A549 (cell line): ENCODE measurements around the gene ASIC2. TPM values are rescaled to one million over a fixed set of nuclear protein-coding genes. Genes with fewer than 3 reads are reported as not detected.

Source experiments
- ATAC-seq, 2 experiments: fragments of 200-7000 bp in 1 of 2; fragments of >200 bp in 1 of 2; cut with Nextera tagmentation in 1 of 2; cut with Tn5 transposase in 1 of 2; 3 replicates each; pipeline versions ENCODE4 v1.8.0 to v1.9.1; 2018 to 2020; ENCODE audit warnings: mild to moderate bottlenecking in 1 of 2, moderate library complexity in 1 of 2
- CTCF ChIA-PET: fragments of 300-600 bp; sonication (Branson Sonifier 250); formaldehyde crosslinking; extraction: SDS; loops from one replicate; lab custom pipeline; 2021; ENCODE audit warnings: antibody characterized with exemption, inconsistent platforms; lab: Yijun Ruan, JAX
- POLR2A ChIA-PET: fragments of 350-600 bp; formaldehyde crosslinking; extraction: SDS; loops from one replicate; lab custom pipeline; 2021; ENCODE audit warnings: antibody characterized with exemption, inconsistent platforms; lab: Yijun Ruan, JAX
- DNase-seq, 2 experiments: peaks; one replicate each; pipeline versions ENCODE4 v3.0.0 to v3.0.0-alpha.2; 2011 to 2016; ENCODE audit warnings: low read depth in 1 of 2, low spot score in 1 of 2
- FAIRE-seq: peaks from 2 replicates; lab custom pipeline; 2011; peaks lifted over from hg19 to GRCh38; lab: Jason Lieb, UNC
- H3K27ac ChIP-seq, 2 experiments: fragments of >200 bp; sonication (Bioruptor Twin); formaldehyde crosslinking; 3 replicates each; pipeline ENCODE4 v1.5.1; 2016 to 2017
- H3K4me1 ChIP-seq: fragments of >200 bp; sonication (Bioruptor Twin); formaldehyde crosslinking; 3 replicates; pipeline ENCODE4 v1.6.1; 2016
- H3K4me2 ChIP-seq: fragments of >200 bp; sonication (Bioruptor Twin); formaldehyde crosslinking; 3 replicates; pipeline ENCODE4 v1.6.1; 2016
- H3K4me3 ChIP-seq: fragments of >200 bp; sonication (Bioruptor Twin); formaldehyde crosslinking; 3 replicates; pipeline ENCODE4 v1.5.1; 2016
- H3K9me3 ChIP-seq: fragments of >200 bp; sonication (Bioruptor Twin); formaldehyde crosslinking; 3 replicates; pipeline ENCODE4 v1.6.1; 2016
- ATOH8 ChIP-seq: fragments of 250-450 bp; sonication (Bioruptor Pico); IDR thresholded peaks from 2 replicates; pipeline ENCODE4 v1.5.0; 2020; ENCODE audit warnings: low read depth, mild to moderate bottlenecking, moderate library complexity
- BCL3 ChIP-seq: fragments of >200 bp; sonication (Bioruptor Twin); formaldehyde crosslinking; IDR thresholded peaks from 3 replicates; pipeline ENCODE4 v1.6.1; 2016
- CBX2 ChIP-seq: fragments of 200-600 bp; sonication (generic); IDR thresholded peaks from 2 replicates; pipeline ENCODE4 v1.6.1; 2016; ENCODE audit warnings: low read depth, mild to moderate bottlenecking, borderline replicate concordance
- CBX8 ChIP-seq: fragments of 200-600 bp; sonication (generic); IDR thresholded peaks from 2 replicates; pipeline ENCODE4 v1.6.1; 2016
- CHD2 ChIP-seq: fragments of 150-350 bp; IDR thresholded peaks from 2 replicates; pipeline ENCODE4 v1.6.1; 2014; ENCODE audit warnings: low read length; ENCODE audit not compliant: partially characterized antibody
- CHD4 ChIP-seq: fragments of 200-600 bp; sonication (generic); IDR thresholded peaks from 2 replicates; pipeline ENCODE4 v1.6.1; 2016; ENCODE audit warnings: antibody characterized with exemption, mild to moderate bottlenecking, borderline replicate concordance
- HDAC2 ChIP-seq: fragments of 200-600 bp; sonication (generic); IDR thresholded peaks from 2 replicates; pipeline ENCODE4 v1.6.1; 2016
- HES2 ChIP-seq: fragments of >200 bp; sonication (Bioruptor Twin); formaldehyde crosslinking; IDR thresholded peaks from 2 replicates; pipeline ENCODE4 v1.6.1; 2016
- HMGXB4 ChIP-seq: fragments of 250-450 bp; sonication (Bioruptor Pico); IDR thresholded peaks from 2 replicates; pipeline ENCODE4 v1.5.0; 2021; ENCODE audit warnings: mild to moderate bottlenecking, moderate library complexity, borderline replicate concordance
- HOXA7 ChIP-seq: fragments of 250-450 bp; sonication (Bioruptor Pico); IDR thresholded peaks from 2 replicates; pipeline ENCODE4 v1.5.0; 2020; ENCODE audit warnings: mild to moderate bottlenecking, moderate library complexity
- KDM5A ChIP-seq: fragments of 200-600 bp; sonication (generic); IDR thresholded peaks from 2 replicates; pipeline ENCODE4 v1.6.1; 2016; ENCODE audit warnings: antibody characterized with exemption, mild to moderate bottlenecking
- RARB ChIP-seq: fragments of 250-450 bp; sonication (Bioruptor Pico); IDR thresholded peaks from 2 replicates; pipeline ENCODE4 v1.8.0; 2021; ENCODE audit warnings: mild to moderate bottlenecking, moderate library complexity
- RFX5 ChIP-seq: fragments of 450-650 bp; IDR thresholded peaks from 2 replicates; pipeline ENCODE4 v1.7.1; 2014; ENCODE audit warnings: antibody characterized with exemption, mild to moderate bottlenecking, moderate library complexity
- RNF2 ChIP-seq: fragments of 200-600 bp; sonication (generic); IDR thresholded peaks from 2 replicates; pipeline ENCODE4 v1.6.1; 2016; ENCODE audit warnings: low read depth, mild to moderate bottlenecking, antibody characterized with exemption, moderate library complexity, borderline replicate concordance
- USF2 ChIP-seq: fragments of 450-650 bp; IDR thresholded peaks from 2 replicates; pipeline ENCODE4 v1.6.1; 2014; ENCODE audit warnings: antibody characterized with exemption
- ZC3H11A ChIP-seq: fragments of 450-650 bp; IDR thresholded peaks from 2 replicates; pipeline ENCODE4 v1.6.1; 2014; ENCODE audit warnings: antibody characterized with exemption, mild to moderate bottlenecking
- ZNF302 ChIP-seq: fragments of 250-450 bp; sonication (Bioruptor Pico); IDR thresholded peaks from 2 replicates; pipeline ENCODE4 v1.9.0; 2021; ENCODE audit warnings: inconsistent platforms, mild to moderate bottlenecking, moderate library complexity
- ZSCAN20 ChIP-seq: fragments of 250-450 bp; sonication (Bioruptor Pico); IDR thresholded peaks from 2 replicates; pipeline ENCODE4 v1.8.0; 2022; ENCODE audit warnings: mild to moderate bottlenecking, moderate library complexity
- WGBS: methylation state at CpG from one replicate; pipeline ENCODE4 v1.1.6; 2017; ENCODE audit errors: missing lambda C conversion rate; 5-methylcytosine and 5-hydroxymethylcytosine counted together
- polyA plus RNA-seq, 4 experiments: library from polyadenylated mRNA; depleted of rRNA in 3 of 4; stranded (reverse); fragments of >200 nt; fragmentation: RNase III in 1 of 4; extraction: RNeasy Plus Mini Kit Qiagen cat#74134 plus additional on column Dnase treatment in 1 of 4; gene quantifications; 2 replicates in 3 of 4; 3 replicates in 1 of 4; pipeline ENCODE4 v1.2.3, GENCODE V29; 2011 to 2017

ASIC2 gene
- polyA plus RNA-seq, 2 of the 4 experiments (the other 2 are of a cell fraction) = 1.5 to 1.9 TPM

- no peaks in the 10 kb centered on the region for H3K9me3 ChIP-seq
- 47% methylated on average over 6 of the region's 6 CpGs for WGBS
- ChIA-PET POLR2A (no interaction called here), CTCF (interaction anchor here (1.6 kb wide), 1 partner anchor 27 kb away, joined by 3 read pairs; no protein-coding TSS in a partner anchor)
- H3K4me2 ChIP-seq = no peak overlapping the region
- no peak for DNase-seq
- no peak for FAIRE-seq
- no peak overlapping the region for H3K4me3 ChIP-seq
- peak in 1 of 2 experiments; percentile 39; a peak in 1 of 6 replicates for ATAC-seq
- TF ChIP-seq ZNF302 (no peak), USF2 (0 out of 2 replicates have a peak, but pooled peaks have one; percentile 11)
- H3K27ac ChIP-seq = no peak overlapping the region; a peak in 1 of 6 replicates
- H3K4me1 ChIP-seq = peaks cover 7% of the 10 kb centered on the region
Measured at GRCh38 chr17:33106525-33107165, 186.4 kb downstream of the ASIC2 start.

- no peak for FAIRE-seq
- WGBS = 29% methylated on average over 3 of the region's 3 CpGs
- CTCF ChIA-PET = interaction anchor here (1.6 kb wide), 1 partner anchor 28 kb away, joined by 3 read pairs; no protein-coding TSS in a partner anchor
Measured at GRCh38 chr17:33105911-33106310, 187.2 kb downstream of the ASIC2 start.

More at GRCh38 chr17:33105911-33106310, 187.2 kb downstream of the ASIC2 start:
- Histone ChIP-seq H3K4me3 (no peak overlapping the region), H3K4me2 (no peak overlapping the region), H3K4me1 (0 out of 3 replicates have a peak, but pooled peaks cover 5% of the 10 kb centered on the region), H3K9me3 (no peaks in the 10 kb centered on the region), H3K27ac (no peak overlapping the region)
- no peak for DNase-seq
- POLR2A ChIA-PET = no interaction called here
- TF ChIP-seq ZSCAN20 (CRISPR knock-in tag) = no peak
- TF ChIP-seq RARB = no peak
- no peak for TF ChIP-seq HMGXB4
- no peak for TF ChIP-seq CBX2
- TF ChIP-seq ATOH8 (CRISPR knock-in tag) = no peak
- TF ChIP-seq KDM5A = no peak
- TF ChIP-seq BCL3 = no peak
- TF ChIP-seq CHD2 = no peak
- TF ChIP-seq ZC3H11A = no peak
- no peak for TF ChIP-seq HOXA7 (CRISPR knock-in tag)
- TF ChIP-seq RFX5 = no peak
- no peak for TF ChIP-seq RNF2
- TF ChIP-seq USF2 = no peak
- TF ChIP-seq CBX8 = no peak
- no peak for TF ChIP-seq HES2
- TF ChIP-seq ZNF302 = no peak
- no peak for TF ChIP-seq CHD4
- no peak for TF ChIP-seq HDAC2
- ATAC-seq = no peak
